GM04504 (cell line): ENCODE data around the gene PYDC1.
"Not testable (repeated sequence)": the region's sequence is repeated elsewhere in the genome, so short reads cannot be mapped to it uniquely, and the experiment has no call there.

Experiments
- DNase-seq: peaks from one replicate; pipeline ENCODE4 v3.0.0-alpha.2; 2012; ENCODE audit warnings: low read depth

The PYDC1 gene

DNA sequence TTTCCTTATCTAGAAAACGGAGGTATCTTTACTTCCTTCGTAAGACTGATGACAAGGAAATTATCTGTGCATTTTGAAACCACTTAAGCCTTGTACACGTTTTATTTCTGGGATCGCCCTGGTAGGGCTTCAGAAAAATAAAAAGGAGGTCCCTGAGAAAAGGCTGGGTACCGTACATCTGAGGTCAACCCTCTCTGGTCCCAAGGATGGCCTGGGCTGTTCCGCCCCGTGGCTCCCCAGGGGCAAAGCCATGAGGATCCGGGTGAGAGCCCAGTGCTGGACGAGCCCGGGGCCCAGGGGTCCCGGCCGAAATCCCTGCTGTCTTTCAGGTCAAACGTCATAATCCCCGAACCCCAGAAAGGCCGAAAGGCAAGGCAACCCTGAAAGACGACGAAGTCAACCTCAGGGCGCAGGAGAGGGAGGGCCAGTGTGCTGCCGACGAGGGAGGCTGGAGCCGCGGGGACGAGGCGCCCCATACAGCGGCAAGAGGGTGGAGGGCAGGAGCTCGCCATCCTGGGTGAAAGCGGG is 37.7 kb downstream of the PYDC1 start:
- no peak for DNase-seq

DNA sequence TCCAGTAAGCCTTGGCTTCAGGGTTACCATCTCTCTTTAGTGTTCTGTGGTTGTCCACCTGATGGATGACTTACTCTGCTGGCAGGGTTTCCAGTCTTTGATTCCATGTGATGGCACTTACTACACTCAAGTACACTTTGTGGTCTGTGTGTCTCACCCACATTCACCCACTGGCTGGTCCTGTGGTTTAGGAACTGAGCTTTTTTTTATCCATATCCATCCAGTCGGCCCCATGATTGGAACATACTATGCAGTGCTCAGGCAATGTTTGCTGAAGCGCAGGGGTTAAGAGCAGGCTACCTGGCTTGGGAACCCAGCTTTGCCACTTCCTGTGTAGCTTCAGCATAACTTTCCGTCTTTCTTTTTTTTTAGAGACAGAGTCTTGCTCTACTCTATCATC is 39.8 kb downstream of the PYDC1 start:
- DNase-seq: no peak

DNA sequence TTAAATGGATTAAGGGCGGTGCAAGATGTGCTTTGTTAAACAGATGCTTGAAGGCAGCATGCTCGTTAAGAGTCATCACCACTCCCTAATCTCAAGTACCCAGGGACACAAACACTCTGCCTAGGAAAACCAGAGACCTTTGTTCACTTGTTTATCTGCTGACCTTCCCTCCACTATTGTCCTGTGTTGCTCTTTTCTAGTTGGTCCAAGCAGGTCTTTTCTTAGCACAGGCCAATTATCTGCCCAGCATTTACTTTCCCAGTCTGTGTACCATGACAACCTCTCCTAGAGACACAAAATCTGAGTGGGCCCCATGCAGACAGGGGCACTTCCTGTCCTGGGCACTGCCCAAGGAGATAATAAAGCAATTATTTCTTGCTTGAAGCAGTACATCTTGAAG is 46.9 kb downstream of the PYDC1 start:
- not testable (repeated sequence) for DNase-seq

DNA sequence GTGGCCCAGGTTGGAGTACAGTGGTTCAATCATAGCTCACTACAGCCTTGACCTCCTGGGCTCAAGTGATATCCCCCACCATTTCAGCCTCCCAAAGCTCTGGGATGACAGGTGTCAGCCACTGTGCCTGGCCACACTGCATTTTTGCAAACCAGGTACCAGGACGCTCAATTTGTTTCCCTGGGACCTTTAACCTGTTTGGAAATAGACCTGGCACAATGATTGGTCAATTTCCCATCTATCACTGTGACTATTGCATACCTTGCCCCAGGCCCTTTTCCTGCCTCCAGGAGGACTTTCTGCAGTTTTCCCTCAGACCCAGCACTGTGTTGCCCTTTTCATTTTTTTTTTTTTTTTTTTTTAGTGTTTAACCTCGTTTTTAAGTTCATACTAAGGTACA is 48.1 kb downstream of the PYDC1 start:
- no peak for DNase-seq

DNA sequence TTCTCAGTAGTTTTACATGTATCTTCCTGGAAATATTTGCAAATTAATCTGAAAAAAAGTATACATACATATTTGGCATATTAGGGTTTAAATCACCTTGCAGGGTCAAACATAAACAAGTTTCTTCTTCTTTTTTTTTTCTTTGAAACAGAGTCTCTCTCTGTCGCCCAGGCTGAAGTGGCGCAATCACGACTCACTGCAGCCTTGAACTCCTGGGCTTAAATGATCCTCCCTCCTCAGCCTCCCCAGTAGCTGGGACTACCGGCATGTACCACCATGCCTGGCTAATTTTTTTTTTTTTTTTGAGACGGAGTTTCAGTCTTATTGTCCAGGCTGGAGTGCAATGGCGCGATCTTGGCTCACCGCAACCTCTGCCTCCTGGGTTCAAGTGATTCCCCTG is 49.6 kb downstream of the PYDC1 start:
- DNase-seq: no peak
